Muscle layer of duodenum (tissue), 2 donors: ENCODE data around the gene PODXL2.

Experiments used
- H3K27ac ChIP-seq: one replicate; pipeline ENCODE4 v1.7.0; 2013; ENCODE audit warnings: mild to moderate bottlenecking, low read length
- H3K27me3 ChIP-seq: one replicate; pipeline ENCODE4 v1.7.0; 2013; ENCODE audit warnings: low read depth, mild to moderate bottlenecking, control low read depth, low read length
- H3K36me3 ChIP-seq, 2 donors: one replicate each; pipeline ENCODE4 v1.7.0; 2013; ENCODE audit warnings: low read length in 2 of 2, control low read depth in 1 of 2, mild to moderate bottlenecking in 1 of 2; ENCODE audit not compliant: insufficient read depth in 2 of 2, control insufficient read depth in 1 of 2
- H3K4me1 ChIP-seq, 2 donors: one replicate each; pipeline ENCODE4 v1.7.0; 2013; ENCODE audit warnings: low read length in 2 of 2, mild to moderate bottlenecking in 2 of 2, control low read depth in 1 of 2, moderate library complexity in 1 of 2; ENCODE audit not compliant: insufficient read depth in 2 of 2, control insufficient read depth in 1 of 2
- H3K4me3 ChIP-seq, 2 donors: one replicate each; pipeline ENCODE4 v1.7.0; 2013; ENCODE audit warnings: low read length in 2 of 2, low read depth in 1 of 2, mild to moderate bottlenecking in 1 of 2
- H3K9me3 ChIP-seq, 2 donors: one replicate each; pipeline ENCODE4 v1.7.0; 2013; ENCODE audit warnings: low read length in 2 of 2, control low read depth in 1 of 2, mild to moderate bottlenecking in 1 of 2; ENCODE audit not compliant: control insufficient read depth in 1 of 2
- donor health status: healthy.

PODXL2 gene

GRCh38 chr3:127606981-127607595 lies 21.9 kb upstream of the PODXL2 start:
- Histone ChIP-seq H3K4me3 (no peak overlapping the region), H3K4me1 (no peaks in the 10 kb centered on the region), H3K27ac (no peak overlapping the region), H3K27me3 (no peaks in the 10 kb centered on the region), H3K9me3 (no peaks in the 10 kb centered on the region), H3K36me3 (peaks cover 13 to 49% of the 10 kb centered on the region in 2 donors)

GRCh38 chr3:127607675-127608361 lies 21.2 kb upstream of the PODXL2 start:
- Histone ChIP-seq H3K9me3 (no peaks in the 10 kb centered on the region), H3K27ac (no peak overlapping the region), H3K4me1 (no peaks in the 10 kb centered on the region), H3K4me3 (no peak overlapping the region), H3K36me3 (peaks cover 13 to 49% of the 10 kb centered on the region in 2 donors), H3K27me3 (no peaks in the 10 kb centered on the region)

- H3K36me3 ChIP-seq: peaks cover 13 to 49% of the 10 kb centered on the region in 2 donors
Observed at GRCh38 chr3:127608362-127608718, 20.6 kb upstream of the PODXL2 start.

GRCh38 chr3:127610105-127610504 lies 18.9 kb upstream of the PODXL2 start:
- Histone ChIP-seq H3K27me3 (no peaks in the 10 kb centered on the region), H3K27ac (no peak overlapping the region), H3K9me3 (no peaks in the 10 kb centered on the region), H3K4me3 (no peak overlapping the region), H3K36me3 (peaks cover 13 to 42% of the 10 kb centered on the region in 2 donors), H3K4me1 (no peaks in the 10 kb centered on the region)

More at GRCh38 chr3:127608362-127608718, 20.6 kb upstream of the PODXL2 start:
- no peak overlapping the region for H3K4me3 ChIP-seq
- no peak overlapping the region for H3K27ac ChIP-seq
- no peaks in the 10 kb centered on the region for H3K27me3 ChIP-seq
- H3K4me1 ChIP-seq: no peaks in the 10 kb centered on the region
- H3K9me3 ChIP-seq: no peaks in the 10 kb centered on the region

- H3K4me1 ChIP-seq: no peaks in the 10 kb centered on the region
- no peaks in the 10 kb centered on the region for H3K27me3 ChIP-seq
- peaks cover 17 to 37% of the 10 kb centered on the region in 2 donors for H3K36me3 ChIP-seq
- H3K27ac ChIP-seq: no peak overlapping the region
- H3K4me3 ChIP-seq: no peak overlapping the region
- H3K9me3 ChIP-seq: no peaks in the 10 kb centered on the region
Observed at GRCh38 chr3:127611251-127611650, 17.7 kb upstream of the PODXL2 start.

GRCh38 chr3:127612966-127613365 lies 16.0 kb upstream of the PODXL2 start:
- H3K4me3 ChIP-seq: no peak overlapping the region
- H3K27me3 ChIP-seq: no peaks in the 10 kb centered on the region
- H3K4me1 ChIP-seq: no peaks in the 10 kb centered on the region
- H3K27ac ChIP-seq: no peak overlapping the region
- H3K36me3 ChIP-seq: peaks cover 18 to 40% of the 10 kb centered on the region in 2 donors
- no peaks in the 10 kb centered on the region for H3K9me3 ChIP-seq

GRCh38 chr3:127613406-127613805 lies 15.6 kb upstream of the PODXL2 start:
- Histone ChIP-seq H3K4me3 (no peak overlapping the region), H3K27ac (no peak overlapping the region), H3K4me1 (no peaks in the 10 kb centered on the region), H3K27me3 (no peaks in the 10 kb centered on the region), H3K36me3 (peaks cover 18 to 36% of the 10 kb centered on the region in 2 donors), H3K9me3 (no peaks in the 10 kb centered on the region)

GRCh38 chr3:127614928-127615589 lies 13.9 kb upstream of the PODXL2 start:
- no peaks in the 10 kb centered on the region for H3K9me3 ChIP-seq
- H3K27ac ChIP-seq: no peak overlapping the region
- no peaks in the 10 kb centered on the region for H3K4me1 ChIP-seq
- H3K4me3 ChIP-seq: no peak overlapping the region
- peaks cover 10 to 29% of the 10 kb centered on the region in 2 donors for H3K36me3 ChIP-seq
- H3K27me3 ChIP-seq: no peaks in the 10 kb centered on the region

GRCh38 chr3:127615631-127616305 lies 13.2 kb upstream of the PODXL2 start:
- no peaks in the 10 kb centered on the region for H3K9me3 ChIP-seq
- no peaks in the 10 kb centered on the region for H3K27me3 ChIP-seq
- peaks cover 14 to 32% of the 10 kb centered on the region in 2 donors for H3K36me3 ChIP-seq
- no peak overlapping the region for H3K27ac ChIP-seq
- no peaks in the 10 kb centered on the region for H3K4me1 ChIP-seq
- H3K4me3 ChIP-seq: no peak overlapping the region

- Histone ChIP-seq H3K27ac (no peak overlapping the region), H3K4me3 (no peak overlapping the region), H3K36me3 (peaks cover 18 to 39% of the 10 kb centered on the region in 2 donors), H3K27me3 (no peaks in the 10 kb centered on the region), H3K4me1 (no peaks in the 10 kb centered on the region), H3K9me3 (no peaks in the 10 kb centered on the region)
Observed at GRCh38 chr3:127616836-127617605, 12.0 kb upstream of the PODXL2 start.
